Suprapubic skin (tissue), 3 donors: ENCODE data around the gene ABCC2.

Experiments
- EP300 ChIP-seq: sonication (generic); formaldehyde crosslinking; IDR thresholded peaks from one replicate; pipeline ENCODE4 v1.6.1; 2017; ENCODE audit warnings: antibody characterized with exemption
- TF ChIP-seq, protein P1 (sequence below), 2 donors: fragments of 200-600 bp in 1 of 2; fragments of 450-650 bp in 1 of 2; sonication (generic) in 1 of 2; IDR thresholded peaks; one replicate each; pipeline ENCODE4 v1.5.1; 2016 to 2019; ENCODE audit warnings: antibody characterized with exemption in 2 of 2, mild to moderate bottlenecking in 1 of 2, moderate library complexity in 1 of 2

DNA sequence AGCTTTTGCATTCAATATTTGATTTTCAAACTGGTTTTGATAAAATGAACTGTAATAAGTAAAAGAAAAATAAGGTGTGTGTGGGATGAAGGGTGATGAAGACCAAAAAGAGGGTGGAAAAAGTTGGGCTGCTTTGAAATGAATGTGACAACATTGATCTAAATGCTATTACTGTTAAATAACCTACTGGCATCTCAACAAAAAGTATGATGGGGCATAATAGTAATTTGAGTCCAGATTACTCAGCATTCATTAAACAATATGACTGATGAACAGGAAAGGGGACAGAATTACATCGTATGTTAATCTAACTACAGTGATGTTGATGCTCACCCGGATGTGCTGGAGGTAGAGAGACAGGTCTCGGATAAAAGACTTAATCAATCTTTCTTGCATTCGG is 112.2 kb downstream of the ABCC2 start:
- TF ChIP-seq, protein P1, sequence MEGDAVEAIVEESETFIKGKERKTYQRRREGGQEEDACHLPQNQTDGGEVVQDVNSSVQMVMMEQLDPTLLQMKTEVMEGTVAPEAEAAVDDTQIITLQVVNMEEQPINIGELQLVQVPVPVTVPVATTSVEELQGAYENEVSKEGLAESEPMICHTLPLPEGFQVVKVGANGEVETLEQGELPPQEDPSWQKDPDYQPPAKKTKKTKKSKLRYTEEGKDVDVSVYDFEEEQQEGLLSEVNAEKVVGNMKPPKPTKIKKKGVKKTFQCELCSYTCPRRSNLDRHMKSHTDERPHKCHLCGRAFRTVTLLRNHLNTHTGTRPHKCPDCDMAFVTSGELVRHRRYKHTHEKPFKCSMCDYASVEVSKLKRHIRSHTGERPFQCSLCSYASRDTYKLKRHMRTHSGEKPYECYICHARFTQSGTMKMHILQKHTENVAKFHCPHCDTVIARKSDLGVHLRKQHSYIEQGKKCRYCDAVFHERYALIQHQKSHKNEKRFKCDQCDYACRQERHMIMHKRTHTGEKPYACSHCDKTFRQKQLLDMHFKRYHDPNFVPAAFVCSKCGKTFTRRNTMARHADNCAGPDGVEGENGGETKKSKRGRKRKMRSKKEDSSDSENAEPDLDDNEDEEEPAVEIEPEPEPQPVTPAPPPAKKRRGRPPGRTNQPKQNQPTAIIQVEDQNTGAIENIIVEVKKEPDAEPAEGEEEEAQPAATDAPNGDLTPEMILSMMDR (IDR thresholded peaks at IDR 0.05), result no peak
- no peak for TF ChIP-seq EP300
